NCI-H128 (cell line): Measurements from ENCODE around the gene OGN.

Source experiments
- DNase-seq: peaks from one replicate; lab custom pipeline; 2025; ENCODE audit not compliant: unreplicated experiment; lab: John Stamatoyannopoulos, UW

Gene OGN

DNA sequence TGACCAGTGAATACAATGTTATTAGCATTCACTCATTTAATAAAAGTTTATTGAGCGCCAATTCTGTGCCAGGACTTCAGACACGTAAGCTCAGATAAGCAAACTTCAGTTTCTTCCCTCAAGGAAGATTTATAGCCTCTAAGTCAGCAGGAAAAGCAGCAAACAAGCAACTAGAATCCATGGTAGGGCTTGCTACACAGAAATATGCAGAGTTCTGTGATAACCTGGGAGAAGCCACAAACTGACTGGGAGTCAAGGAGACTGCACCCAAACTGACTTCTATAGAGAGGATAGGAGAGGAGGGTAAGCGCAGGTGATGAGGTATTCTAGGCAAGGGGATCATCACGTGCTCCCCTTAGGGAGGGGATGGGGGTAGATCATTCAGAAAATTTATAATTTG, 1.4 kb upstream of the OGN start:
- no peak for DNase-seq

GRCh38 chr9:92402826-92403745, 1.3 kb downstream of the OGN start:
- no peak for DNase-seq

GRCh38 chr9:92402360-92402759, 2.0 kb downstream of the OGN start:
- DNase-seq: no peak

DNA sequence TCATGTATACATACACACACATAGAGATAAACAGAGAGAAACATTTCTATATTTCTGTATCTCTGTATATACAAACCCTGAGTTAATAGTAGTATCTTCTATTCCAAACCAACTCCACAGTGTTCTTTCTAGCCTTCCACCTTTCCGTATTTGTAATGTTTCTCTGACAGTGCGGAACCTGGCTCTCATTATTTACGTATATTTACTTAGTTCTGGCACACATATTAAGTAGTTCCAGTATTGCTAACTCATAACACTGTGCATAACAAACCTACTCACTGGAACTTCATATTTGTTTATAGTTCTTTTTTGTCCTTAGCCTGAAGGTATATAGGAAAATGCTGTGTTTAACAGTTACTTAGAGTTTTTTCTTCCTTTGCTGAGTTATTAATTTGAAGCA, 6.5 kb downstream of the OGN start:
- DNase-seq: no peak

DNA sequence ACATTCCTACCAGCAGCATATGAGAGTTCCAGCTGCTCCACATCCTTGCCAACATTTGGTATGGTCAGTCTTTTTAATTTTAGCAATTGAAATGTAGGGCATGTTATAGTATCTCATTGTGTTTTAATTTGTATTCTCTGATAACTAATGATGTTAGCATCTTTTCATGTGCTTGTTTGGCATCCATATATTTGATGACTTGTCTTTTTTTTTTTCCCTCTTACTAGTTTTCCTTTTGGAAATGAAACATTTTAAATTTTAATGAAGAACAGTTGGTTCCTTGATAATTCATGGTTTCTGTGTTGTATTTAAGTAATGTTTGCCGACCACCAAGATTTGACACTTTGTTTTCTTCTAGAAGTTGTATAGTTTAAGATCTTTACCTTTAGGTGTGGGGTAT, 8.8 kb downstream of the OGN start:
- no peak for DNase-seq

DNA sequence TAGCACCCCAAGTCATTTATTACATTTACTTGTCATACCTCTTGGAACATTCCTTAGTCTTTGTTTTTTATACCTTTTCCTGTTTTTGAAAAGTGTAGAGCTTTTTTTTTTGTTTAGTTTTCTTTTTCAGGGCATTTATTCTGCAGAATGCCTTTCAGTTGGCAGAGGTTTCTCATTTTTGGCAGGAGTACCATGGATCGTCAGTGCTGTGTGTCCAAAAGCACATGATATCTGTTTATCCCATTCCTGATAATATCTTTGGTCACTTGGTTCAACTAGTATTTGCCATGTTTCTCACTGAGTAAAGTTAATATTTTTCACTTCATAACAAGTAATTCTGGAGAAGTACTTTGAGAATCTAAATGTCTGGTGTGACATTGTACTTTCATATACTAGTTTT, 10.7 kb downstream of the OGN start:
- DNase-seq: no peak

GRCh38 chr9:92392690-92393089, 11.7 kb downstream of the OGN start:
- DNase-seq: no peak

DNA sequence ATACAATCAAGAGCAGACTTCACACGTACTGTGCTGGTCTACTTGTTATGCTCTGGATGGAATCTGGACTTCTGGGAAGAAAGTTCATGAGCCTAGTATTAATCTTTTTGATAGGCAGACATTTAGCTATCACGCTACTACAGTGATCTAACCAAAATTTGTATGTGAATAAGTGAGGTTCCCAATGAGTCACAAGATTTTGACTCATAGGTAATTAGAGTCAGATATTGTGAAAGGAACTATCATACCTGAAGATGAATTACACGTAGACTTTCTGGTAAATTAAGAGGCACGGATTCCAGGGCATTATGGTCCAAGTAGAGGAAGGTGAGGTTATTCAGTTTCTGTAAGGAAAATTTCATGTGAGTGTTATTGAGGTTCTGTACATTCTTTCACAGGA, 18.4 kb downstream of the OGN start:
- no peak for DNase-seq

DNA sequence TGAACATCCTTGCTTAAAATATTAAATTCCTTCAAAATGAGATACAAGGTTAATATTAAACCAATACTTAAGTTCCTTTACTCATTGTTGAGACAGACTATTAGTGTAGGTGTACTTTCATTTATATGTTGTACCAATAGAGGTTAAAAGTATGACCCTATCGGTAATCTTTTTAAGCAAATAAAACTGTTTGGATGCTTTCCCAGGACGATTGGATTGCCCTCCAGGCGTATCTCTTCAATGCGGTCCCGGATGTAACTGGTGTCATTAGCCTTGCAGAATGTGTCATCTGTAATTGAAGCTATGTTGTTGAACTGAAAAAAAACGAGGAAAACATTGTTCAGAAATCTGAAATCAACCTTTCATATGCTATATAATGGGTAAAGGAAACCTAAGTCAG, 18.9 kb downstream of the OGN start:
- DNase-seq: no peak

DNA sequence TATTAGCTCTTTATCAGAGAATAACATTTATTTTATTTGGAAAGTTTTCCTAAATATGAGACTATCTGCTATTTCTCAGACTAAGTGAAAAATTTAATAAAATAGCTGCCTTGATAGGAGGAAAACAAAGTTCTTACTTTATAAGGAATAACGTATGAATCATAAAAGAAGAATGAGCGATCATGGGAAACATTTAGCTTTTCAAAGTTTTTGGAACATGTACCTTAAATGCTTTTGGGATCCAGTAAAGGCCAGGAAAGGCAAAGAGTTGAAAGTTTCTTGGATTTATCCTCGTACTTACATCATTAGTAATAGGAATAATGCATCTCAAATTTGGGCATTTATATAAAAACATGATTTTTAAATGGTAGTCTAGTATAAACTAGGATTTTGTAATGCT, 19.4 kb downstream of the OGN start:
- no peak for DNase-seq

DNA sequence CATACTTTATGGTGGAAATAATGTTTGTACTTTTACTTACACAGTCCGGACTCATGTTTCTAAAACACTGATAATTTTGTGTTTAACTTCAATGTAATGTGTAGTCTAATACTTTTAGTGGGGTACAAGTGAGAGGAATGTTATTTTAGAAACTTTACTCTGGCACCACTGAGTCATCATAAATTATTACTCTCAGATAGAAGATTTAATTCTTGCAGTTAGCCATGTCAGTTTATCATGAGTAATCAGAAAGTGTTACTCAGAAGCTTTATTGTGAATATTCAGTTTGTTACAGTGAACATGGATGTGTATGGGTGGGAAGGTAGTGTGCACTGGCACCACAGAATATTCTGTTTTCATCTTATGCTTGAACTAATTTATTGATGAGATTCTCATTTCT, 20.0 kb downstream of the OGN start:
- no peak for DNase-seq

GRCh38 chr9:92381775-92382174, 22.6 kb downstream of the OGN start:
- no peak for DNase-seq

DNA sequence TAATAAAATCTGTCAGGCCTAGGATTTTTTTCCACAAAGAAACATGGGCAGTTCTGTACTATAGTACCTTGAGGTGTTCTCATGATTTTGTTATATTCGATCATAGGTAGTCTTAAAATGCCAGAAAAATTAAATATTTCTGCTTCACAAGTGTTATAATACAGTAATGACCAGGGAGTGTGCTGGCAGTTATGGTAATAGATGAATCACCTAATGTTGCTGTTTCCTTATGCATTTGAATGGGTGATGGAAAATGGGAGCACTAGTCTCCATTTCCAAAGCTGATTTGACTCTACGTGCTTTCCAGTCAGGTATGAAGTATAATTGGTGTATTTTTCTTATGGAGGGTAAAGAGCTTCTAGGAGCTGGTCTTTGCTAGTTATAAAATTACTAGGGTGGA, 23.8 kb downstream of the OGN start:
- DNase-seq: no peak

DNA sequence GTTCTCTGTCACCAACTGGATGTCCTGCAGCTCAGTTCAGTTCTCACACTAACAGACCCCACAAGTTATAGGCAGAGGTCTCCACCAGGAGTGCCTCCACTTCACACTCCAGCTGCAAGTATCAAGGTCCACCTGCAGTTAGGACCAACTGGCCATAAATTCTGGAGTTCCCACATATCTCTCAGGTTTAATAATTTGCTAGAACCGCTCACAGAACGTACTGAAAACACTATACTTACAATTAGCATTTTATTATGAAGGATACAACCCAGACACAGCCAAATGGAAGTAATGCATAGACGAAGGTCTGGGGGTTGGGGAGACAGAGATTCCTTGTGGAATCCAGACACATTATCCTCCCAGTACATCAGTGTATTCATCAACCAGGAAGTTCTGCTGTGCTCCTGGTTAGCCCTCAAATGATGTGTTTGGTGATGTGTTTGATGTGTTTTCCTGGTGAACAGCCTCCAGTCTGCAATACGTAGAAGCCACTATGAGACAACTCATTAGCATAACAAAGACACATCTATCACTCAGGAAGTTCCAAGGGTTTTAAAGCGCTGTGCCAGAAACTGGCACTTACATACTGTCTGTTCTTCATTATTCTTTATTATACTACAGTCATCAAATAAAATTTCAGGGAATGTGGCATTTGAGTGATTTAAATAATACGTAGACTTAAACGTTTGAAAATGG, 25.4 kb downstream of the OGN start:
- no peak for DNase-seq

DNA sequence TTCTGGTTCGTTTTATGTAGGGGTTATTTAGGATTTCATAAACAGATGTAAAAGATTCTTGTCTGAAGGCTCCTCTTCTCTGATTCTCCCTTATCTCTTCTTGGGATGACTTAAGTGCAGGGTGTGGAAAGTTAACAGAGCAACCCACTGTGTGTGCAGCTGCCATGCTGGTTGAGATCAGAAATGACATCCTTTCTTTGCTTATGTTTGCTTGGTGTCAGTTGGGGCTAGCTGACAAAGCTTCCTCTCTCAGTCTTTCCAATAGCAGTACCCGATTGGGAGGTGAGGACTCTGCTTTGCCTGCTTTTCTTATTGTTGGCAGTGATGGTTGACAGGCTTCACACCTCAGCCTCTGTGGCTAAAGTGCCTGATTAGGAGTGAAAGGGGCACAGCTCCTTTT, 26.5 kb downstream of the OGN start:
- DNase-seq: no peak

GRCh38 chr9:92373167-92373566, 31.2 kb downstream of the OGN start:
- DNase-seq: no peak

GRCh38 chr9:92369075-92369474, 35.3 kb downstream of the OGN start:
- no peak for DNase-seq

DNA sequence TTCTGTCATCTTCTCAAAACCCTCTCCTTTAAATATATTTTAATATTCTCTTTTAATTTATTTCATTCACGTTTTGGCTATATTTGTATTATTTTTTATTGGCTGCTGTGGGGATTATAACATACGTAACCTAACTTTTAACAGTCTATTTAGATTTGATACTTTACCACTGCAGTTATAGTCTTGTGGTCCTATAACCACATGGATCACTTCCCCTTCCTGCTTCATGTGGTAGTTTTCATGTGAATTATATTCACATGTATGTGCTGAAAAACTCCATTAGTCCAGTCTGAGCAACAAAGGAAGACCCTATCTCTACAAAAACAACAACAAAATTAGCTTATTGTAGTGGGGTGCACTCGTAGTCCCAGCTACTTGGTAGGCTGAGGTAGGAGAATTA, 44.3 kb downstream of the OGN start:
- DNase-seq: no peak

DNA sequence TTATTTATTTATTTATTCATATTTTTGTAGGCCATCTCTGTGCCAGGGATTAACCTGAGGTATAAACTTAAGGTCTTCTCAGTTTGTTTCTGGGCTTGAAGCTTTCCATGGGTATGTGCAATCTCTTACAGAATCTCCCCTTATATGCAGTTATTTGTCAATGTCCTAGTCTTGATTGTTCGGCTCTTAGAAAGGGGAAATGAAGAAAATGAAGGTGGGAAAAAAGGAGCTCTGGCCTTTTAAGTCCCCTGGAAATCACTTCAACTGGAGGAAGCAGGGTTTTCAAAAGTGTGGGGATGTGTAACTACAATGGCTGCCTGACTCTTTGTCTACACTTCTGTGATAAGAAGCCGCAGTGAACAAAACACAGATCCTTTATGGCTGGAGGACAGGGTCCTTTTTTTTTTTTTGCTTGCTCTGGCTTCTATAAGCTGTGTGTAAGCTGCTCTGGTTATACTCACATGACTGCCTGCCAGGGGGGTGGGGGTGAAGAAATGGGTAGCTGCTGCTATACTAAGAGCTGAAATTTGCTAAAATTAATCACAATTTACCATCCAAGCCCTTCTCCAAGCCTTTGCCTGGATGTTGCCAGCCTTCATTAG, 44.9 kb downstream of the OGN start:
- DNase-seq: no peak

DNA sequence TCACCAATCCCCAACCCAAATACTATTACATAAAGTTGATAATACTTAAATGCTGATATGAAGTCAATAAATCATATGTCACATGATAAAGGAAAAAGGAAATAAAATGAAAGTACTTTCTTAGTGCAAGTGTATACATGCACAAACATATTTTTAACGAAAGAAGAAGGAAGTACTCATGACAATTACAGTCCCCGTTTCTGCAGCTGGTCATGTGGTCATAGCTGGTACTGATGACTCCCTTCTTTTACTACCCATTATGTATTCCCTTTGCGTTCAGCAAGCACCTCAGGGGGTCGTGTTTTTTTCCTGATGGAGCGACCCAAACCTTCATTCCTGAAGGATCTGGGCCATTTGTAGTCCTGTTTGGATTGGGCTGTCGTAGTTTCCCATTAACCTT, 51.3 kb downstream of the OGN start:
- DNase-seq: no peak

- DNase-seq: no peak
Observed at GRCh38 chr9:92350740-92351133, 53.6 kb downstream of the OGN start.
